Measurements from ENCODE around the gene UNK.

Gene UNK

GRCh38 chr17:75834928-75835653 is 50.5 kb downstream of the UNK start:
- no peak for DNase-seq (ENCODE audit: low spot score)

DNA sequence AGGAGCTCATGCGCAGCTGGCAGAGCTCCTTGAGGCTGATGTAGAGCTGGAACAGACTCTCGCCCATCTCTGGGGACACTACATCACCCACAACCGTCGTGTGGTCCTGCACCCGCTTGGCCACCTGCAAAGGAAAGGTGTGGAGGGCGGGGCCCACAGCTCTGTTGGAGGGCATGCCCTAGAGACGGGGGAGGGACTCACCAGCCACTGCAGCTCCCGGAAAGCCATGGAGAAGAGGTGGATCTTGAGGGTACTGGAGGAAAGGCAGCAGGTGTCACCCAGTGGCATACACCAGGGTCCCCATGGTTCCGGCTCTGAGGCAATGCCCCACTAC is 51.0 kb downstream of the UNK start:
- no peak for DNase-seq (ENCODE audit: low spot score)

- DNase-seq (ENCODE audit: low spot score): no peak
Observed at GRCh38 chr17:75836605-75837004, 52.0 kb downstream of the UNK start.

DNA sequence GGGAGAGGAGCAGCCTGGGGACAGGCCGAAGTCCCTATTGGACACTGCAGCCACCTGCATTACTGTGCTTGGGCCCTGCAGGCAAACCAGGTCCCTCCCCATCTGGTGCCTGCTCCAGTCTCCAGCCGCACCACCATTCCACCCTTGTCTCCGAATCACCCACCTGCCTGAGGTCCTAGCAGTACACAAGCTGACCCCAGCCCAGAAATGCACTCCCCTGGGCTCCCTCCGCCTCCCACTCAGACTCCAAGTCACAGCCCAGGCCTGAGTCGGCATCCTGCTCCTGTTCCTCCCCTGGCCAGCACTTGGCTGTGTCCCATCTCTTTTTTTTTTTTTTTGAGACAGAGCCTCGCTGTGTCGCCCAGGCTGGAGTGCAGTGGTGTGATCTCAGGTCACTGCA is 53.3 kb downstream of the UNK start:
- DNase-seq (ENCODE audit: low spot score): no peak

GRCh38 chr17:75838410-75838809 is 53.8 kb downstream of the UNK start:
- DNase-seq (ENCODE audit: low spot score): no peak

GRCh38 chr17:75839942-75840798 is 55.6 kb downstream of the UNK start:
- no peak for DNase-seq (ENCODE audit: low spot score)

DNA sequence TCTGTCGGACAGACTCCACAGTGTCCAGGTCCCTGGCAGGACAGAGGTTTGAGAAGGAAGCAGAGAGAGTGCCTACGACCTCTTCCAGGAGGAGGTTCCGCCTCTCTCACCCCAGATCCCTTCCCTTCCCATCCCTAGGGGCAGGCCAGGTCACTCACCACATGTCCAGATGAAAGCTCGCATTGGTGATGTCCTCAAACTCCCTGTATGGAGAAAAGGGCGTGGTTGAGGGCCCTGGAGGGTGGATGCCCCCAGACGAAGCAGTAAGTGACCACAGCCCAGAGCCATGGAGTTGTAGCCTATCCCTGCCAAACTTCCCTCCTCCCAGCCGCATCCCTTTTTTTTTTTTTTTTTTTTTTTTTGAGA is 56.2 kb downstream of the UNK start:
- DNase-seq (ENCODE audit: low spot score): no peak

- no peak for DNase-seq (ENCODE audit: low spot score)
Observed at GRCh38 chr17:75842411-75842810, 57.8 kb downstream of the UNK start.

DNA sequence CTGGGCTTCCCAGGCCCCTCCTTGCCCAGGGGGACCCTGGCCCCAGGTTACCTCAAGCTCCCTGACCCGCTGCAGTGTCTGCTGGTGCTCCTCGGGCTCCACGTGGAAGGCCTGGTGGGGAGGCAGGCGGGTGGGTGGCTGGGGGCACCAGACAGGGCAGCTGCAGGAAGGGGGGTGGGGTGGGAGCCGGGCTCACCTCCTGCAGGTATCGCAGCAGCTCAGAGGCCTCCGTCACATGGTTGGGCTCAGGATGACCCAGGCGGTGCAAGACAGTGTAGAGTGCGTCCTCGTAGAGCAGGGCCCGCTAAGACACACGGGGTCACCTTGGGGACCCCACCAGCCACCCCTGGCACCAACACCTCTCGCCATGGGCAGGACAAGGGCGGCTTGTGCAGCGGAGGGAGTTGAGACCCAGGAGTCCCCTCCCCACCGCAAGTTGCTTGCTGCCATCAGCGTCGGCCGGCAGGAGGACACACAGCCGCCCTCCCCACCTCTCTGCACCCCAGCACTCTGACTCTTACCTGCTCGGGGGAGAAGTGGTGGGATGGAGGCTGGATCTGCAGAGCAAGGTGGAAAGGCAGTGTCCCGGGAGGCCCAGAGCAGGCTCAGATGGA is 58.5 kb downstream of the UNK start:
- no peak for DNase-seq (ENCODE audit: low spot score)

- DNase-seq (ENCODE audit: low spot score): peak; percentile 47
Observed at GRCh38 chr17:75843577-75844529, 59.2 kb downstream of the UNK start, which contains the start of gene UNC13D. TSS of gene UNC13D (minus strand) at chr17:75844404. CDS start at chr17:75844337, 67 bp downstream.

GRCh38 chr17:75844530-75845057 is 60.0 kb downstream of the UNK start:
- no peak for DNase-seq (ENCODE audit: low spot score)

DNA sequence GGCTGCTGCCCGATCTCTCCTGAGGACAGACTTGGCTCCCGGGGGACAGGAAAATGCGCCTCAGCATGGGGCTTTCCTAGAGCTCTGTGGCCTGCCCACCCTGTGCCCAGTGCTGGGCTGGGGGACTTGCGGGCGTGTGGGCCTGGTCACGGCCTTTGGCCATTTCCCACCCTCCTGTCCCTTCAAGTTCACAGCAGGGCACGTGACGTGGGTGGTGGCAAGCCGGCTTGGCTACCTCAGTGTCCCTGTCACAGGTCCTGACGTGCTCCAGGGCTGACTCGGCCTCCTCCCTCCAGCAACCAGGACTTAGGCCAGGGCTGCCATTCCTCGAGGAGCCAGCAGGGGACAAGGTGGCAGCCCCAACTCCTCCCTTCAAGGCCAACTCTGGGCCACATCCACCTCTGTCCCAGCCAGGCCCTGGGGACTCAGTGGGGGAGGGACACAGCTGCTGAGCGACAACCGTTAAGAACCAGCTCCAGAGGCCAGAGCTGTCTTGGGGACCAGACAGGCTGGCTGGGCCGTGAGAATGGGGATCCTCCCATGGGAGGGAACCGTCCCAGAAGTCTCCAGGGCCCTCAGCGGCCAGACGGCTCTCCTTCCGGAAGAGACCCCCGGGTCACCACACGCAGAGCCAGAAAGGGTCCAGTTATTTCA is 60.6 kb downstream of the UNK start:
- peak; percentile 92 for DNase-seq (ENCODE audit: low spot score)

DNA sequence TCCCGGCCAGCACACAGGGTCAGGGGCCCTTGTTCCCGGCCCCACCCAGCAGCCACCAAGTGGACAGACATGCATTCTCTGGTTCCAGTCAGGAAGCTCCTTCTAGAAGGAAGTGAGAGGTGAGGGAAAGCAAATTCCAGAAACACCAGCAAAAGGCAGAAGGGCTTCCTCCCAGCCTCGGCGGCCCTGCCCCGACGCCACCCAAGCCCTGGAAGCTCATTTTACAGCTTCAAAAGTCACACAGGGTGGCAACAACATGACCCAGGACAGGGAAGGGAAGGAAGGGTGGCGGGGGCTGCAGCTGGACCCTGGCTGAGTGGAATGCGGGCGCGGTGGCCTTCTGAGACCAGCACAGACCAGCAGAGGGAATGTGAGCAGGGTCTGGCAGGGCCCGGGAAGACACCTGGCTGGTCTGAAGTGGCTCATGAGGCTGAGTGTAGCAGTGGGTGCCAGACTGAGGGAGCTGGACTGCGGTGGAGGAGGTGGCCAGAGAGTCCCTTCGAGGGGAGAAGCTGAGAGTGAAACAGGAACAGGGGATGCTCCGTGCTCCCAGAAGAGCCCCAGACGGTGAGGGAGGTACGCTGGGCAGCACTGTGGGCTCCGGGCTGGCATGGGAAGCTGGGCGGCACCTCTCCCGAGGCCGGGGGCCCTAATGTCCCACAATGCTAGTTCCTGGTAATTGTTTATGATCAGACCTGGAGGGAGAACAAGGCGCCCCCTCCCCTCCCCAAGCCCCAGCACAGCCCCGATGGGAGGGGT is 61.5 kb downstream of the UNK start:
- DNase-seq (ENCODE audit: low spot score): no peak

DNA sequence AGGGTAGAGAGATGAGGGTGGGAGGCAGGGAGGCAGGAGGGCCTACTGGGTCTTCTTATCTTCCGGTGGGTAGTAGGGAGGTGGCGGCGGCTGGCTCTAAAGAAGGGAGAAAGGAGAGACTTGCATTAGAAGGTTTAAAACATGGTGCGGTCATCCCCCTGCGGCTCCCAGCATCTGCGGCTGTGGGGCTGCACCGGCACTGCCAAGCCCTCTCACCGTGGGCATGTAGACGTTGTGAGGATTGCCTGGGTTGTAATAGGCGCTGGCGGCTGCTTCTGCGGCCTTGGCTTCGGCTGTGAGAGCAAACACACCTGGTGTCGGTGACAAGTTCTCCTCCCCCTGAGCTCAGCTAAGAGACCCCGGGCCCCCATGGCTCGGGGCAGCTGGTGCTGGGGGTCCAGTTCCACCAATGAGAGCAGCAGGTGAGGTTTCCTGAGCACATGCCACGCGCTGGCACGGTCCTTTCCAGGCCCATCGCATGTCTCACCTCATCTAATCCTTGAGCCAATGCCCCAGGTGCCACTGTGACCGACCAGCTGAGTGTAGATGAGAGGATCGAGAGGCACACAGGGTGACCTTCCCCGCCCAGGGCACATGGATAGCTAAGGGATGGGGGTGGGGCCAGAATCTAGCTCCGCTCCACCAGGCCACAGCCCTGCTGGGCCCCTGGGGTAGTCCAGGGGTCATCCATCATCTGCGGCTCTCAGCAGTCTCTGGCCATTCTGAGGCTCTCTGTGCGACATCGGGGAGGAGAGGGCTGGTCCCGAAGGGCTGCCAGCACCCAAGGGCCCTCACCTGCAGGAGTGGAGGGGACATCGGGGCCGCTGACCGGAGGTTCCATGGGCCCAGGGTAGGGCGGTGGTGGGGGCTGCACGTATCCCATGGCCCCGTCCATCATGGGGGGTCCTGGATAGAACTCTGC is 62.3 kb downstream of the UNK start:
- DNase-seq (ENCODE audit: low spot score): no peak

- no peak for DNase-seq (ENCODE audit: low spot score)
Observed at GRCh38 chr17:75847614-75848522, 63.3 kb downstream of the UNK start.

DNA sequence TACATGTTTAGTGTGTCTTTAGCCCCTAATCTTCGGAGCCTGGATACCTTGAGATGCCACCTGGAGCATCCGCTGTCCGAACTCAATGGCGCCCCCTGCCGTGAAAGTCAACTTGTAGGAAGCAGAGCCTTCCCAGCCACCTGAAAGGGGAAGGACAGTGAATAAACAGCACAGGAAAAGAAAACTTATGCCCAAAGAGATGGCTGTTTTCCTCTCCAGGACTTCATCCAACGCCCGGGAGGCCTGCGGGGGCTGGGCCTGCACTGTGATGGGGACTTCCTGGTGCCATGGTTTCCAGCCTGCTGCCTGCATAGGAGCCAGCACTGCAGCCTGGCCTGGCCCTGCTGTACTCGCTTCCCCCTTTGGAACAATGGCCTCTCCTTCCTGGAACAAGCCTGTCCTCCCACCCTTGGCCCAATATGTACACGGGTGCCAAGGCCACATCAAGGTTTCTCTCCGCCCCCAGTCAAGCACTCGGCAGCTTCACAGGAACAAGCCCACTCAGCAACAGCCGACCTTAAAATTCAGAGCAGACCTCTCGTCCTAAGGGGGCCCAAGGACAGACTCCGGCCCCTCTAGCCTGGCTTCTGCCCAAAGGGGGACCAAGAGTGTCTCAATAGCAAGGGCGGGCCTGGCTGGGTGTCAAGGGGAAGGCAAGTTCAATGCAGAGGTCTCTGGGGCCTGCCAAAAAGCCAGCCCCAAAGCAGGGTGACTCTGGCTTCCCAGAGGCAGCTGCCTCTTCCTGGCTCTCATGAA is 64.1 kb downstream of the UNK start:
- peak; percentile 52 for DNase-seq (ENCODE audit: low spot score)

GRCh38 chr17:75849279-75849646 is 64.7 kb downstream of the UNK start:
- DNase-seq (ENCODE audit: low spot score): no peak

DNA sequence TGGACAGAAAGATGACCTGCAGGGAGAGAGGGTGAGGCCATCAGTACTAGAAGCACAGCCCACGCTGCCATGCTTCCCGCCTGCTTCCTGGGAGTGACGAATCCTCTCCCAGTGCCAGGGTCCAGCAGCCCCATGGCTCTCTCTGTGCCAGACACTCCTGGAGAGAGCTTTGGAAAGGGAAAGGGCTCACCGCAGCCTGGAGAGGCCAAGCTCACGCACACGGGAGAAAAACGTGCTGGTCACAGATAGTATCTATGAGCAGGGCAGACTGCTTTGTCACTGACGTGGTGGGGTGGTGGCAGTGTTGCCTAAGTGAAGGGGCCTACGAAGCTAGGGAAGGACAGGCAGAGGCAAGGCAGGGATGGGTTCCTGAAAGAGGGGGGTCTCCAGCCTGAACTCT is 65.1 kb downstream of the UNK start:
- DNase-seq (ENCODE audit: low spot score): no peak

Data from NAMALWA (cell line).